Activated CD8-positive, alpha-beta T cell treated with anti-CD3 and anti-CD28 coated beads for 36 hours (primary cell): ENCODE results near the gene ZBTB38. TPM values are rescaled to one million over a fixed set of nuclear protein-coding genes. Genes with fewer than 3 reads are reported as not detected.

ENCODE experiments used
- ATAC-seq: fragments of 200-7000 bp; cut with Tn5 transposase; one replicate; pipeline ENCODE4 v1.10.0; 2021; ENCODE audit warnings: mild to moderate bottlenecking, moderate library complexity
- CTCF ChIA-PET: fragments of 350-600 bp; sonication (Branson Sonifier 250); formaldehyde crosslinking; loops from one replicate; lab custom pipeline; 2021; ENCODE audit warnings: antibody characterized with exemption; lab: Charles Lee
- POLR2A ChIA-PET: fragments of 350-600 bp; sonication (Branson Sonifier 250); formaldehyde crosslinking; loops from one replicate; lab custom pipeline; 2021; ENCODE audit warnings: antibody characterized with exemption; lab: Charles Lee
- DNase-seq: peaks from one replicate; pipeline ENCODE4 v3.0.0-alpha.2; 2020
- H3K27ac Mint-ChIP-seq: one replicate; pipeline ENCODE4 v1.8.0; 2021; ENCODE audit warnings: mild to moderate bottlenecking, mixed read lengths
- H3K27me3 Mint-ChIP-seq: one replicate; pipeline ENCODE4 v1.8.0; 2021; ENCODE audit warnings: mixed read lengths
- H3K36me3 Mint-ChIP-seq: one replicate; pipeline ENCODE4 v1.8.0; 2021; ENCODE audit warnings: low read depth, mixed read lengths
- H3K4me1 Mint-ChIP-seq: one replicate; pipeline ENCODE4 v1.8.0; 2021; ENCODE audit warnings: low read depth, mixed read lengths
- H3K4me3 Mint-ChIP-seq: one replicate; pipeline ENCODE4 v1.8.0; 2021; ENCODE audit warnings: mild to moderate bottlenecking, moderate library complexity, mixed read lengths
- H3K9me3 Mint-ChIP-seq: one replicate; pipeline ENCODE4 v1.8.0; 2021; ENCODE audit warnings: mixed read lengths
- CTCF ChIP-seq: fragments of 200-600 bp; IDR thresholded peaks from one replicate; pipeline ENCODE4 v1.8.0; 2022; ENCODE audit warnings: antibody characterized with exemption, mild to moderate bottlenecking
- intact Hi-C: fragments of 100-400 bp; cut with micrococcal nuclease; formaldehyde crosslinking; loops from one replicate; pipeline ENCODE4 v1.10.0; 2022
- total RNA-seq, 2 experiments: library from RNA; stranded (reverse); gene quantifications; one replicate each; pipeline ENCODE4 v1.2.3, GENCODE V29; 2021

Gene ZBTB38
- total RNA-seq, 2 experiments from 2014 or later = 20.4 to 21.2 TPM

GRCh38 chr3:141377377-141377776, 9.1 kb downstream of the ZBTB38 start:
- DNase-seq = no peak
- H3K9me3 Mint-ChIP-seq = no peaks in the 10 kb centered on the region
- CTCF ChIA-PET = interaction anchor here (0.9 kb wide), 1 partner anchor 8 kb away, joined by 3 read pairs; no protein-coding TSS in a partner anchor
- intact Hi-C loops = no loop called here
- TF ChIP-seq CTCF = no peak
- peaks cover 56% of the 10 kb centered on the region for H3K4me1 Mint-ChIP-seq
- H3K27ac Mint-ChIP-seq = peak overlapping the region; percentile 70
- ATAC-seq = no peak
- POLR2A ChIA-PET = no interaction called here
- no peaks in the 10 kb centered on the region for H3K36me3 Mint-ChIP-seq
- no peak overlapping the region for H3K4me3 Mint-ChIP-seq
- H3K27me3 Mint-ChIP-seq = no peaks in the 10 kb centered on the region

GRCh38 chr3:141378556-141378955, 10.3 kb downstream of the ZBTB38 start:
- ChIA-PET CTCF (interaction anchor here (1.0 to 1.6 kb wide), 3 partner anchors 10 to 73 kb away, joined by 3 to 6 read pairs (median 5); no protein-coding TSS in a partner anchor), POLR2A (interaction anchor here (1.3 to 1.5 kb wide), 2 partner anchors 27 to 35 kb away, joined by 4 to 5 read pairs; no protein-coding TSS in a partner anchor)
- Mint-ChIP-seq H3K36me3 (no peaks in the 10 kb centered on the region), H3K27me3 (no peaks in the 10 kb centered on the region), H3K27ac (peak overlapping the region; percentile 90), H3K4me1 (peaks cover 45% of the 10 kb centered on the region), H3K9me3 (no peaks in the 10 kb centered on the region), H3K4me3 (no peak overlapping the region)
- intact Hi-C loops = no loop called here
- ATAC-seq (no peak), DNase-seq (no peak)
- TF ChIP-seq CTCF = no peak

DNA sequence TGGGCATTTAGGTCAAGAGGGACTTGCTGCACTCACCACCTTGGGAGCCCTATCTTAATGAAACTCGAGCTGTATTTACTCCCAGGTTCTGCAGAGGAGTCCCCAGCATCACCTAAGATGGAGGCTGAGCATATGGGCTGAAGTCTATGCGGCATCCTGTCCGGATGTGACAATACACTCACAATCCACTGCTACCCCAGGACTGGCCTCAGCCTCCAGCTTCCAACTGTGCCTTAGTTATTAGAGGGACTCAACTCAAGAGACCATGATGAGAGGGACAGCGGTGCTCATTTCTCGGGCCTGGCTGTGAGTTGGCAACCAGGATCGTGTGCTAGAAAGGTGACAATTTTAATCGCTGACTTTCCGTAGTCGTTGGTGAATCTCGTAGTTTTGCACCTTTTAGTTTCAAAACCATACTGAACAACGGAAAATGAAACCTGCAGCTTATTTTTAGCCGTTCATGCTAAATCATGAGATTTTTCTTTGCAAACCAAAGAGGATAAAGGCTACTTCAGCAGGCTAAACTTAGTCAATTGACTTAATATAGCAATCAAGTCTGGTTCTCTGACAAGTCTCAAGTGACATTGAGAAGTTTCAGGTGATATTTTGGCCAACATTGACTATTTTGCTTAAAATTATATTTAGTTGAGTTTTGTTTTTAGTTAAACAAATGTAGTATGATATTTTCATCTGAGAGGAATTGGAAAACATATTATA, 11.1 kb downstream of the ZBTB38 start:
- Mint-ChIP-seq H3K27me3 (no peaks in the 10 kb centered on the region), H3K36me3 (no peaks in the 10 kb centered on the region), H3K4me1 (peaks cover 42% of the 10 kb centered on the region), H3K9me3 (no peaks in the 10 kb centered on the region), H3K27ac (peak overlapping the region; percentile 90), H3K4me3 (peak overlapping the region; percentile 11)
- POLR2A ChIA-PET = interaction anchor here (1.3 to 1.5 kb wide), 2 partner anchors 26 to 34 kb away, joined by 4 to 5 read pairs; no protein-coding TSS in a partner anchor
- ATAC-seq (peak; percentile 67), DNase-seq (peak; percentile 40)
- intact Hi-C loops = no loop called here
- CTCF ChIA-PET = interaction anchor here (1.0 to 1.6 kb wide), 3 partner anchors 9 to 73 kb away, joined by 3 to 6 read pairs (median 5); no protein-coding TSS in a partner anchor
- no peak for TF ChIP-seq CTCF

GRCh38 chr3:141380279-141380678, 12.0 kb downstream of the ZBTB38 start:
- no peak for DNase-seq
- Mint-ChIP-seq H3K9me3 (no peaks in the 10 kb centered on the region), H3K27me3 (no peaks in the 10 kb centered on the region), H3K4me1 (peaks cover 35% of the 10 kb centered on the region), H3K4me3 (no peak overlapping the region), H3K27ac (peak overlapping the region; percentile 75), H3K36me3 (no peaks in the 10 kb centered on the region)
- CTCF ChIA-PET = interaction anchor here (1.5 kb wide), 1 partner anchor 72 kb away, joined by 4 read pairs; no protein-coding TSS in a partner anchor
- POLR2A ChIA-PET = no interaction called here
- intact Hi-C loops = no loop called here
- no peak for TF ChIP-seq CTCF
- ATAC-seq = no peak

- Mint-ChIP-seq H3K36me3 (no peaks in the 10 kb centered on the region), H3K9me3 (no peaks in the 10 kb centered on the region), H3K27ac (no peak overlapping the region), H3K4me1 (peaks cover 27% of the 10 kb centered on the region), H3K27me3 (no peaks in the 10 kb centered on the region), H3K4me3 (no peak overlapping the region)
- ATAC-seq (no peak), DNase-seq (no peak)
- intact Hi-C loops = no loop called here
- ChIA-PET POLR2A (no interaction called here), CTCF (interaction anchor here (0.8 to 2.9 kb wide), 4 partner anchors 11 to 71 kb away, joined by 3 to 14 read pairs (median 4); no protein-coding TSS in a partner anchor)
- TF ChIP-seq CTCF = no peak
Observed at GRCh38 chr3:141380987-141381386, 12.7 kb downstream of the ZBTB38 start.
